ENCODE results near the gene TCAIM.

The TCAIM gene

GRCh38 chr3:44338010-44338827 is at the start of gene TCAIM:
Gene TCAIM (plus strand): TSS chr3:44338766. CDS start chr3:44354783, 16,017 bp downstream.
- DNase-seq (ENCODE audit: low spot score): peak; percentile 96

GRCh38 chr3:44289882-44290462 is 48.6 kb upstream of the TCAIM start:
- peak; percentile 54 for DNase-seq (ENCODE audit: low spot score)

- DNase-seq (ENCODE audit: low spot score): no peak
These were observed 46.3 kb upstream of the TCAIM start for GRCh38 chr3:44292276-44292675.

GRCh38 chr3:44292947-44293346 is 45.6 kb upstream of the TCAIM start:
- no peak for DNase-seq (ENCODE audit: low spot score)

- no peak for DNase-seq (ENCODE audit: low spot score)
These were observed 41.3 kb upstream of the TCAIM start for GRCh38 chr3:44297255-44297654.

- no peak for DNase-seq (ENCODE audit: low spot score)
These were observed 36.8 kb upstream of the TCAIM start for GRCh38 chr3:44301746-44302145.

GRCh38 chr3:44309500-44309899 is 29.1 kb upstream of the TCAIM start:
- DNase-seq (ENCODE audit: low spot score): no peak

- no peak for DNase-seq (ENCODE audit: low spot score)
These were observed 19.7 kb upstream of the TCAIM start for GRCh38 chr3:44318891-44319311.

- no peak for DNase-seq (ENCODE audit: low spot score)
These were observed 17.2 kb upstream of the TCAIM start for GRCh38 chr3:44321335-44321734.

- peak; percentile 58 for DNase-seq (ENCODE audit: low spot score)
These were observed 15.1 kb upstream of the TCAIM start for GRCh38 chr3:44323341-44323955.

GRCh38 chr3:44324584-44324983 is 14.0 kb upstream of the TCAIM start:
- no peak for DNase-seq (ENCODE audit: low spot score)

GRCh38 chr3:44326019-44326418 is 12.5 kb upstream of the TCAIM start:
- no peak for DNase-seq (ENCODE audit: low spot score)

- no peak for DNase-seq (ENCODE audit: low spot score)
These were observed 12.1 kb upstream of the TCAIM start for GRCh38 chr3:44326515-44326914.

GRCh38 chr3:44329946-44330345 is 8.6 kb upstream of the TCAIM start:
- DNase-seq (ENCODE audit: low spot score): no peak

GRCh38 chr3:44330444-44330843 is 8.1 kb upstream of the TCAIM start:
- no peak for DNase-seq (ENCODE audit: low spot score)

- no peak for DNase-seq (ENCODE audit: low spot score)
These were observed 4.2 kb upstream of the TCAIM start for GRCh38 chr3:44334326-44334725.

- peak; percentile 33 for DNase-seq (ENCODE audit: low spot score)
These were observed 1.2 kb upstream of the TCAIM start for GRCh38 chr3:44337248-44337785.

- no peak for DNase-seq (ENCODE audit: low spot score)
These were observed 212 bp downstream of the TCAIM start for GRCh38 chr3:44338828-44339127.

GRCh38 chr3:44339181-44340057 is 853 bp downstream of the TCAIM start:
- no peak for DNase-seq (ENCODE audit: low spot score)

- DNase-seq (ENCODE audit: low spot score): no peak
These were observed 1.5 kb downstream of the TCAIM start for GRCh38 chr3:44340058-44340395.

- DNase-seq (ENCODE audit: low spot score): no peak
These were observed 3.7 kb downstream of the TCAIM start for GRCh38 chr3:44342176-44342790.

GRCh38 chr3:44343421-44343820 is 4.9 kb downstream of the TCAIM start:
- no peak for DNase-seq (ENCODE audit: low spot score)
